SK-N-MC (cell line): ENCODE measurements around the gene TMEM26.

Source experiments
- EZH2 ChIP-seq: fragments of 200-600 bp; sonication (generic); IDR thresholded peaks from one replicate; pipeline ENCODE4 v1.6.1; 2017; ENCODE audit warnings: antibody characterized with exemption
- POLR2AphosphoS5 ChIP-seq: IDR thresholded peaks from 2 replicates; pipeline ENCODE4 v1.6.1; 2012; ENCODE audit warnings: mild to moderate bottlenecking, low read depth, low read length, borderline replicate concordance

DNA sequence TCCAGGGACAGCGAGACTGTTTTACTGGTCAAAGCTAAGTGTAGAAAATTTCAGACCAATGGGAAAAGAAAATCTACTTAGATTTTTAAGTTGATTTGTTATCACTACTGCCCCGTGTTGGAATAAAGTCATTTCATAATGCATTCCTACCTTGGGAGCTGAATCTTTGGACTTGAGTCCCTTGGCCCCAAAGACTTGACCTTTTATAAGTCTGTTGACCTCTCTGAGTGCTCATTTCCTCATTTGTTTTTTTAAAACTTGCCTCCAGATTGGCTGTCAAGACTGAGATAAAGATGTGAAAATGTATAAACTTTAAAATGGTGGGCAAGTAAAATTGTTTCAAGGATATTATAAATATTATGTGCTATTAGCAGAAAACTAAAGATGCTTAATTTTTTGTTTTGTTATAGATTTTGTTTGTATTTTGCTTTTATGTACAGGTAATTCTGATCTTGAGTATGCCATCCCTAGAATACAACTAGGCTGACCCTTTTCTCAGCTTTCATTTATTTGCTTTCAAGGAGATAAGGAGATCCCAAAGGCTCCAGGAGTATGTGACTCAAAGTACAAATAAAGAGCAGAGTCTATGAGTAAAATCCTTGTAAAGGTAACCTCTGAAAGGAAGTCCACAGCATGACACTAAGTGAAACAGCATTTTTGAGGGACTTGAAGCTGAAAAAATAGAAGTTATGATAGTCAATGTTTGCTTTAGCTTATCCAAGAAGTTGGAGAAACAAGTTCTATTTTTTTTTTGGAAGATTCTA, 54.6 kb downstream of the TMEM26 start:
- TF ChIP-seq EZH2 (no peak), POLR2AphosphoS5 (no peak)
